K562 (cell line): ENCODE data around the gene MMP24OS. TPM values are rescaled to one million over a fixed set of nuclear protein-coding genes. Genes with fewer than 3 reads are reported as not detected.

Experiments used
- ATAC-seq: fragments of 200-7000 bp; cut with Tn5 transposase; 3 replicates; pipeline ENCODE4 v1.9.1; 2020; ENCODE audit warnings: moderate library complexity
- BruUV-seq: library from RNA; stranded (reverse); fragments of 400-500 nt; replicated peaks from 2 replicates; lab custom pipeline; 2021; lab: Mats Ljungman, UMichigan
- CTCF ChIA-PET: fragments of 300-600 bp; formaldehyde crosslinking; extraction: SDS; loops from one replicate; lab custom pipeline; 2021; ENCODE audit warnings: low intra/inter-chr PET ratio; lab: Yijun Ruan, JAX
- POLR2A ChIA-PET: fragments of 300-600, 350-650 bp; sonication (Branson Sonifier 250); formaldehyde crosslinking; extraction: SDS; loops from one replicate; lab custom pipeline; 2021; ENCODE audit warnings: antibody characterized with exemption, inconsistent platforms; lab: Yijun Ruan, JAX
- DNase-seq, 4 experiments: peaks; one replicate each; pipeline versions ENCODE4 v3.0.0 to v3.0.0-alpha.2; 2011 to 2018; ENCODE audit warnings: low spot score in 3 of 4, mixed read lengths in 3 of 4; ENCODE audit errors: extremely low read depth in 1 of 4
- FAIRE-seq: peaks from 2 replicates; lab custom pipeline; 2011; peaks lifted over from hg19 to GRCh38; lab: Jason Lieb, UNC
- H2AFZ ChIP-seq: 2 replicates; pipeline ENCODE4 v1.6.0; 2011; ENCODE audit warnings: low read depth, low read length, control low read depth, inconsistent platforms
- H3K27ac ChIP-seq: fragments of 200-600 bp; 3 replicates; pipeline ENCODE4 v1.8.0; 2011; ENCODE audit warnings: low read depth, mild to moderate bottlenecking, control low read depth, inconsistent platforms, low read length, moderate library complexity, mixed read lengths; ENCODE audit errors: extremely low read depth
- H3K27me3 ChIP-seq, 2 experiments: fragments of 300-600 bp in 1 of 2; 2 replicates in 1 of 2; 3 replicates in 1 of 2; pipeline versions ENCODE4 v1.6.0 to v1.8.0; 2011; ENCODE audit warnings: inconsistent platforms in 2 of 2, low read length in 2 of 2, mild to moderate bottlenecking in 1 of 2, mixed read lengths in 1 of 2, moderate library complexity in 1 of 2; ENCODE audit not compliant: control insufficient read depth in 2 of 2, insufficient read depth in 2 of 2
- H3K36me3 ChIP-seq: fragments of 300-600 bp; 3 replicates; pipeline ENCODE4 v1.8.0; 2011; ENCODE audit warnings: mild to moderate bottlenecking, low read length, inconsistent platforms; ENCODE audit not compliant: control insufficient read depth, insufficient read depth
- H3K4me1 ChIP-seq, 2 experiments: fragments of 200-600 bp in 1 of 2; replicated peaks in 1 of 2; 2 replicates in 1 of 2; 3 replicates in 1 of 2; pipeline versions ENCODE4 v1.5.1 to v1.8.0; 2011; ENCODE audit warnings: inconsistent platforms in 2 of 2, low read length in 2 of 2, mild to moderate bottlenecking in 1 of 2, mixed read lengths in 1 of 2, moderate library complexity in 1 of 2; ENCODE audit not compliant: control insufficient read depth in 2 of 2, insufficient read depth in 2 of 2
- H3K4me2 ChIP-seq: 2 replicates; pipeline ENCODE4 v1.6.1; 2011; ENCODE audit warnings: low read length, control low read depth, inconsistent platforms, mixed read lengths; ENCODE audit not compliant: insufficient read depth
- H3K4me3 ChIP-seq: fragments of 200-600 bp; sonication (generic), shearing (Covaris generic); 2 replicates; pipeline ENCODE4 v1.5.1; 2016; ENCODE audit warnings: control low read depth, inconsistent platforms
- H3K79me2 ChIP-seq: fragments of 200-600 bp; 3 replicates; pipeline ENCODE4 v1.8.0; 2011; ENCODE audit warnings: low read length, inconsistent platforms; ENCODE audit not compliant: control insufficient read depth, insufficient read depth
- H3K9ac ChIP-seq, 2 experiments: 2 replicates each; pipeline versions ENCODE4 v1.6.0 to v1.6.1; 2011; ENCODE audit warnings: low read depth in 2 of 2, low read length in 2 of 2, control low read depth in 1 of 2, inconsistent platforms in 1 of 2, mild to moderate bottlenecking in 1 of 2, mixed read lengths in 1 of 2; ENCODE audit not compliant: insufficient read depth in 1 of 2
- H3K9me1 ChIP-seq: one replicate; pipeline ENCODE4 v1.6.0; 2011; ENCODE audit warnings: inconsistent platforms, mild to moderate bottlenecking, low read length, moderate library complexity; ENCODE audit not compliant: control insufficient read depth, insufficient read depth
- H3K9me3 ChIP-seq: replicated peaks from 2 replicates; pipeline ENCODE4 v1.5.1; 2011; ENCODE audit warnings: low read depth, low read length, inconsistent platforms; ENCODE audit not compliant: control insufficient read depth, insufficient read depth
- H4K20me1 ChIP-seq: replicated peaks from 2 replicates; pipeline ENCODE4 v1.6.1; 2011; ENCODE audit warnings: low read length, inconsistent platforms, mixed read lengths; ENCODE audit not compliant: control insufficient read depth, insufficient read depth
- ZFX ChIP-seq: sonication (generic); formaldehyde crosslinking; IDR thresholded peaks from 2 replicates; pipeline ENCODE4 v1.8.0; 2022; ENCODE audit warnings: mild to moderate bottlenecking, missing genetic modification reagents, moderate library complexity
- ZNF23 ChIP-seq: fragments of 250-450 bp; sonication (Bioruptor Pico); IDR thresholded peaks from 2 replicates; pipeline ENCODE4 v1.4.0; 2020; ENCODE audit warnings: mild to moderate bottlenecking
- WGBS: fragments of 100-300 bp; shearing (Covaris generic); methylation state at CpG from one replicate; pipeline ENCODE4 v1.1.6; 2016; ENCODE audit warnings: low coverage, mixed read lengths; ENCODE audit not compliant: insufficient coverage; ENCODE audit errors: missing lambda C conversion rate; 5-methylcytosine and 5-hydroxymethylcytosine counted together
- in situ Hi-C: fragments of 300-500 bp; cut with MboI; formaldehyde crosslinking; loops from 4 replicates; pipeline ENCODE4 v1.15.0; 2018; ENCODE audit warnings: inconsistent platforms, mixed read lengths
- intact Hi-C: fragments of 100-400 bp; cut with micrococcal nuclease; formaldehyde crosslinking; loops from 2 replicates; pipeline ENCODE4 v1.14.2; 2022
- polyA plus RNA-seq, 8 experiments: library from polyadenylated mRNA; depleted of rRNA in 4 of 8; stranded (reverse) in 5 of 8; unstranded in 3 of 8; fragments of >200 nt; fragmentation: Nextera tagmentation in 2 of 8; fragmentation: Illumina TruSeq in 1 of 8; extraction: Ambion mirVana in 2 of 8; extraction: Trizol in 1 of 8; gene quantifications; 2 replicates each; pipeline versions ENCODE4 v1.2.1 to v1.2.3, GENCODE V29; 2011 to 2014; ENCODE audit warnings: inconsistent platforms in 1 of 8, missing spikeins in 1 of 8
- total RNA-seq, 7 experiments: library from RNA; depleted of rRNA in 6 of 7; stranded (reverse); fragments of >200 nt in 6 of 7; fragmentation: Illumina TruSeq in 2 of 7; extraction: Trizol in 2 of 7; gene quantifications; 2 replicates each; pipeline versions ENCODE4 v1.2.1 to v1.2.3, GENCODE V29; 2011 to 2021; ENCODE audit warnings: low replicate concordance in 1 of 7

Gene MMP24OS
- total and polyA plus RNA-seq, 9 of the 15 experiments (the other 6 are each of a cell fraction or from before 2014, with no cell fraction given) = 0.92 to 41.5 (median 11.4) TPM

DNA sequence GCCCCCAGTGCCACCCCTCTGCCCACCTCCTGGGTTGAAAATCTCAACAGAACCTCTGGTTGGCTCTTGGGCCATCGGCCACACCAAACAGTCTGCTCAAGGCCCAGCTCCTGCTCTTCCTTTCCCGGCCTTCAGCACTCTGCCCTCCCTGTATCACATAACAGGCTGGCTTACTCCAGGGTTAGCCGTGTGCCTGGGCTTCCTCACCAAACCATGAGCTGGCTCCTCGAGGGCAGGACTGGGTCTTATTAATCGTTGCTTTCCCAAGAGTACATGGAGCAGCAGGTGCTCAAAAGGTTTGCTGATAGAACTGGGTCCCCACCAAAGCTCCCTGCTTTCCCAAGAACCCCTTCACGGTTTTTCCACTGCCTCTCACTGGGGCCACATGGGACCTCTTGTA, 27.0 kb upstream of the MMP24OS start:
- Histone ChIP-seq H3K4me1 (peaks cover 17 to 18% of the 10 kb centered on the region in 2 experiments; a peak in 4 of 5 replicates), H3K79me2 (no peaks in the 10 kb centered on the region), H4K20me1 (no peaks in the 10 kb centered on the region), H3K27ac (peak overlapping the region; percentile 54; the same call in 2 of the 3 replicates), H3K36me3 (peaks cover 23% of the 10 kb centered on the region; the same call in 2 of the 3 replicates), H2AFZ (no peak overlapping the region), H3K27me3 (no peaks in the 10 kb centered on the region), H3K9ac (no peak overlapping the region), H3K9me3 (no peaks in the 10 kb centered on the region), H3K9me1 (peaks cover under 1% of the 10 kb centered on the region), H3K4me3 (no peak overlapping the region), H3K4me2 (no peak overlapping the region)
- POLR2A ChIA-PET = interaction anchor here (0.8 to 1.6 kb wide), 4 partner anchors 13 to 142 kb away, joined by 3 to 5 read pairs (median 4); partner anchors contain the start of gene EIF6
- no peak for DNase-seq
- ATAC-seq = no peak
- in situ Hi-C loops = loop anchor here (25.0 kb wide), 1 partner anchor 132 kb away; the partner anchor contains the start of gene GDF5
- CTCF ChIA-PET = interaction anchor here (2.2 kb wide), 1 partner anchor 24 kb away, joined by 12 read pairs; no protein-coding TSS in a partner anchor
- no TSS peak for BruUV-seq
- WGBS = 54% methylated on average over 6 of the region's 6 CpGs
- intact Hi-C loops = loop anchor here (1.0 kb wide), 1 partner anchor 24 kb away; no protein-coding TSS in a partner anchor
- no peak for FAIRE-seq
- TF ChIP-seq ZFX (CRISPR knock-in tag) (0 out of 2 replicates have a peak, but pooled peaks have one; percentile 2), ZNF23 (no peak)
